DMS153 treated with DMSO at 0.1 percent for 48 hours (cell line): ENCODE data around the gene RHOC.

Experiments used
- DNase-seq: peaks from one replicate; lab custom pipeline; 2025; ENCODE audit not compliant: unreplicated experiment; lab: John Stamatoyannopoulos, UW

Gene RHOC

DNA sequence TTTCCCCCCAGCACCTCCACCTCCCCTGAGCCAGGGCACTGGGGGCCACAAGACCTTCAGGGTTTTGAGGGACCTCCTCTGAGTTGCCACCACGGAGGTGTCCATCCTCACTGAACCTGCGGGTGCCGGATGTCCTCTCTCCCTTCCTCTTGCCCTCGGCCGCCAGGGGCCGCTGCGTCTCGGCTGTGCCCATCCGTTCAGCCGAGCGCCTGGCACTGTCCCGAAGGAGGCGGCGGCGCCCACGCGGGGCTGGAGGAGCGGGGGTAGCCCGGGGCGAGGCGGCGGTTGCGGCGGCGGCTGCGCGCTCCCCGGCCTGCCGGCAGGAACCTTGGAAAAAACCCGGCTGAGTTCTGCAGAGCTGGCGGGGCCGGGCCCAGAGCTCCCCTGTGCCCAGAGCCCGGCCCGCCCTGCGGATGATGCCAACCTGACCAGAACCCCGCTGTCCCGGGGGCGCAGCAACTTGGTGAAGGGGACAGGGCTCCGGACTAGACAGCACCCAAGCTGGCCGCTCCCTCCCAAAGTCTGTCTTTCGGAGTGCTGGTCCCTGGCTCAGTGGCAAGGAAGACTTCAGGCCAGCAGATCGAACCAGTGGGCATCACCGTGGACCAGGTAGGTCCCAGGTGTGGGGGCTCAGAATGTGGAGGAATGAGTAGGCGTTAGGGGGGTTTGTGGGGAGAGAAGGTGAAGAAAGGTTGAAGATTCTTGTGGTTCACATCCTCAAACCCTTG lies 11.9 kb upstream of the RHOC start:
- DNase-seq = no peak

DNA sequence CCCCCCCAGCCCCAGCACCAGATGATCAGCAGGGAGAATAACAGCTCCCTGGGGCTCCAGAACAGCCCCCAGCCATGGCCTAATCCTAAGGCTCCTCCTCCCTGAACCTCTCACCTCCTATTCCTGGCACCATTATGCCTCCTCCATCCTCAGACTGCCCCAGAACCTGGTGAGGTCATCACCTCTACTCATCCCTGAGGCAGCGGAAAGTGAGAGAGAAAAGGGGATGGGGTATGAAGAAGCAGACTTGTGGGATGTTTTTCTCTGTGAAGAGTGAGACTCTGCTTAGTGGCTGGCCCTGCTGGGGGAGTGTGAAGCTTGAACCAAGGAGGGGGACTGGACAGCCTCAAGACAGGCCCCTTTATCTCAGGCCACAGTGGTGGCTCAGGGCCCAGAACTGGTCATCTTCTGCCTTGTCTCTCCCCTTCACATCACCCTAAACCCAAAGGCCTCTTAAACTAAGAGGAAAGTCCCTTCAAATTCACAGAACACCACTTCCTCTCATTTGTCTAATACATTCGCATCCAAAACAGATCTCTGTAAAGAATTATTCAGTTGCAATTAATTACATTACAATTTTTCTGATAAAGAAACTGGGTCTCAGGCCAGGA lies 10.4 kb upstream of the RHOC start:
- no peak for DNase-seq

DNA sequence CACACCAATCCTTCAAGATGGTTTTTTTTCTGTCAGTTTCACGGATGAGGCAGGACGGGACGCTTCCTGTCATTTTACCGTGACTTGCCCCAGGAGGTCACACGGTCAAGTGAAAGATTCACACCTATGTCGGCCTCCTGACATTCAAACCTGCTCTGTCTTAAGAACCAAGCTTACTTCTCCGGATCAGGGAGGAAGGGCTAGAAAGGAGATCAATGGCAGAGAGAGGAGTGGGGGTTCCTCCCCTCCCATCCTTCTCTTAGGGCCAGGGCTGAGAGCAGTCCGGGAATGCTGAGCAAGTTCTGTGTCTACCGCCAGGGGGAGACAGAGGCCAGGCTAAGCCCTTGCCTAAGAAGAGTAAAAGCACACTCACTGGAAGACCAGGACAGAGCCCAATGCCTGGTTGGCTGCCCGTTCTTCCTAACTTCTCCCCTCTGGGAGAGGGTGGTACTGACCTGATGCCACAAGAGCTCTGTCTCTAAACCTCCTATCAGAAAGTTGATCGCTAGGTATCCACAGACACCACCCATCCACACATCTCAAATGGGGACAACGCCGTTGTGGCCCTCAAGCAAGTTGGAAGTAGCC lies 9.3 kb upstream of the RHOC start:
- DNase-seq = peak; percentile 80

DNA sequence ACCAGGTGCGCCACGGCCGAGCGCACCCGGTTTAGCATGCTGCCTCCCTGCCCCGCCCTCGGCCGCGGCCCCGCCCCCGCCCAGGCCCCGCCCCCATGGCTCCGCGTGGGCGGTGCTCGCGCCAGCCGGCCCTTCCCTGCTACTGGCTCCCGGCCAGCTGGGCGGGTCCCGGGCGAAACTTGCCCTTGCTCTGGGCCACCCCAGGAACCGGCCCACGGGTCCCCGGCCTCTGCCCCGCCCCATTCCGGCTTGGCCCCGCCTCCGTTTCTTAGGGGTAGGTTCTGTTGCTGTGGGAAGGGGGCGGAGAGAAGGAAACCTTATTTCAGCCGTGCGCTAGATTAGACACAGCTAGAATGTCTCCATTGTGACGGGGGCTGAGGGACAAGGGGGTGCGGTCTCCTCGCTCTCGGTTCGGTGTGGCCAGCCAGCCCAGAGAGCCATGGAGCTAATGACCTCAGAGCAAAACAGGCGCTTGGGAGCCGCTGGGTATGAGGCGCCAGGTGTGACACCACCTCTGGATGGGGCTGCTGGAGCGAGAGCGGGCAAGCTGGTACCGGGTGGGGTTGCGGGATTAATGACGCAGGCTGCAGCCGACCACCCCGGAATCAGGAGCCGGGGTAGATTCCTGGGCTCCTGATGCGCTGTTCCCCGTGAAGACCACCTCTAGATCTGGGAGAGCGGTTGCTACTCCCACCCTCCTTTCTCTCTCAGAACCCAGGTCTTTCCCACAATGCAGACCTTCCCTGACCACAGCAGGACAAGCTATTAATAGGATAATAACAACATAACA lies 8.5 kb upstream of the RHOC start, which contains the start of gene PPM1J:
PPM1J (minus strand) TSS at position 69 of the 790 bp plus-strand sequence; CDS start at position 38, 31 bp downstream.
- peak; percentile 72 for DNase-seq

DNA sequence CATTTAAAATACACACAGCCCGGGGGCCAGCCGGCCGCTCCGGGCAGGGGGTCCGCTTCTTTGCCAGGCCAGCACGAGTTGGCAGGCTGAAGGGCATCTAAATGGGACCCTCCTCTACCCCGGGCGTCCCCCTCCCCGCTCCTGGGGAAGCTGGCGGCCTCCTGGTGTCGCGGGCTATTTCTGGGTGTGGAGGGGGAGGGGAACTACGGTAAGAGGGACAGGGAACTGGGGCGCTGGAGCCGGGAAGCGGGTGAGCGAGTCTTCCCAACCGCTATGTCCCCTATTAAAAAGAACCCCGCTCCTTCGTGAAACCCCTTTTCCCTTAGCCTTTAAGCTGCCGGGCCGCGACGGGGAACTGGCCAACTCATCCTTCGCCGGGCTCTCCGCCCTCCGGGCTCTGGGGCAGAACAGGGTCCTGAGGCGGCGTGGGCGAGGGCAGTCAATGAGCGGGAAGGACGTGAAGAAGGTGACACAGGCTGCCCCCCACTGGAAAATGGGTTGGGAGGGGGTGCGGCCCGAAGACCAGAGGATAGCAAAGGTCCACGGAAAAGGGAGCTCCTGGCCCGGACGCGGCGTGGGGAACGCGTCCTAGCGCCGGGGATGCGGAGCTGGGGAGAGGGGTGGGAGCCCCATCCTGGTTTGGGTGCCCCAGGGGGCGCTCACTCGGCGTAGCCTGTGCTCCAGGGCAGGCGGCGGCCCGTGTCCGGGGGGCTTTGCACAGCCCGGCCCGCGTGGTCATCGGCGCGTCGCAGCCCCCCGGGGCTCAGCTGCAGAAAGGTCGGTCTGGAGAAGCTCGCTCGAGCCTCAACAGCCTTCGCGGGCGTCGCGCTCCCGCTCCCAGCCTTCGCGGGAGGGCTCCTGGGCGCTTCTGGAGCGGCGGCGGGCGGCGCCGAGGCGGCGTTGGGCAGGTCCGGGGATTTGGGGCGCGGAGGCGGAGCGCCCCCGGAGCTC lies 7.7 kb upstream of the RHOC start:
- no peak for DNase-seq

DNA sequence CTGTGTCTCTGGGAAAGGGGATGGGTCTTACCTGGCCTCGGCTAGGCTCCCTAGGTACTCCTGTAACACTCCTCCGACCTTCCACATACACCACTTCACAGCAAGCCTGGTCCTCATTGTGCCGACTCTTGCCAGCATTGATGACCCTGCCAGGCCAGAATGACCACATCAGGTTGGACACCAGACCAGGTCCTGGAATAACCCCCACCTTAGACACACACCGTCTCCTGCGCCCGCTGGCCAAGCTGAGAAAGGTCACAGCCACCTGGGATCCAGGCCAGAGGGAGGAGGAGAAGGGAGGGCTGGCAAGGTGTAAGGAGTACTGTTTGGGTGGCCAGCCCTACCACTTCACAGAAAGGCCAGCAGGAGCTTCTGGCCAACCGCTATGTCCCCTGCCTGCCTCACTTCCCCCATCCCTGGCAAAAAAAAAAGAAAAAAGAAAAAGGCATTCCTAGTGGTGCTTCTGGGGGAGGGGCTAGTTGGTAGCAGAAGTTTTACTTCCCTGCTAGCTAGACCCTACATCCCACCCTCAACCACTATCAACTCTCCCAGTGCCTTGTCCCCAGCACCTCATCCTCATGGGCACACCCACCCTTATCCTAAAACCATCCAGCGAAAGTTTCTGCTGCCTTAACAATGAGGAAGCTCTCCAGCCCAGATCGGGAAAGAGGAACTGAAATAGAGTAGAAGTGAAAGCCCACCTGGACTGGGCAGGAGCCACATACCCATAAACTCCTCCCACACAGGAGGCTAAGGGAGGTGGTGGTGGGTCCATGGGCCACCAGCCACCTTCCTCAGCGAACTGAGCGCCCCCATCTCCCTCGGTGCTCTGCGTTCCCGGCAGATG lies 6.8 kb upstream of the RHOC start:
- no peak for DNase-seq

DNA sequence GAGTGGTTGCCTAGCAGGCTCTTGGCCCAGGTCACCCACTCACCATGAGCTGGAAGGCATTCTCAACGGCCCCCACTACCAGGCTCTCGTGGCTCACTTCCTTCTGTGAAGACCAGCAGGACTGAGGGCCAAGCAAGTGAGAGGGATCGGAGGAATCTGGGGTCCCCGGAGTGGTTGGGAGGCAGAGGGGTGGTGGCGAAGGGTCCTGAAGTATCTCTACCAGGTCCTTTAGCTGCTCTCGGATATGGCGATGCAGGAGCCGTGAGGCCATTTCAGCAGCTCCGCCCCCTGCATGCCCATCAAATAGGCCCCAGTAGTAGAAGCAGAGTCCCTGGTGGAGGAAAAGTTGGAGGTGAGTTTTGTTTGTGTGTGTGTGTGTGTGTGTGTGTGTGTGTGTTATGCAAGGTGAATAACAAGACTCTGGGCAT lies 5.8 kb upstream of the RHOC start:
- no peak for DNase-seq

DNA sequence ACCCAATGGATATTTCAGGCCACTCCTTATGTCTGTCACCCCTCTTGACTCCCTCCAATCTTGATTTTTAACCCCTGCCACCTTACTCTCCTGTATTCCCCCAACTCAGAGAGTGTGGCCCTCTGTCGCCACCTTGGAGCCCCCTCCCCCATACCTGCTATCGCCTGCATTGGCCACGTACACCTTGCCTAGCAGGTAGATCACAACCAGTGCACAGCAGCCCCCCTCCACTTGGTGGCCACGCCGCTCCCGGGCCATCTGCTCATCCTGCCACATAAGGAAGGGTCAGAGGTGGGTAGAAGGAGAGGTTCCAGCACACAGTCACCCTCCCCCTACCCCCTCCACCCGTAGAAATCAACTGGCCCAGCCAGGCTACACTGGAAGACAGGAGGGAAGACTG lies 5.3 kb upstream of the RHOC start:
- no peak for DNase-seq

DNA sequence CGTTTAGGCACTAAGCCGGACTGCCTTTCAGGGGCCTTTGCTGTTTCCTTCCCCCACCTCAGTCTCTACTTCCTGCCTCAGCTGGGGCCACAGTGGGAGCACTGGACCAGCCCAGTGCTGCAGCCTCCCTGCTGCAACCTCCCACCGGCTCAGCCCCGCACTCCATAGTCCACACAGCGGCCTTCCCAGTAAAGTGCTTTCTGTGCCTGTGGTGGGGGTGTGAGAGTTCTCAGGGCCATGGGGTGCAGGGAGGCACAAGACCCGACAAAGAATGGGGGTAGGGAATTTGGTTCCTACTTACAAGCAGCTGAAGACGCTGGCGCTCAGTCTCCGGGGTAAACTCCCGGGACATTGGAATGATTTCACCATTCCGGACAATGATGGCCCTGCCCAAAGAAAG lies 4.7 kb upstream of the RHOC start:
- no peak for DNase-seq

DNA sequence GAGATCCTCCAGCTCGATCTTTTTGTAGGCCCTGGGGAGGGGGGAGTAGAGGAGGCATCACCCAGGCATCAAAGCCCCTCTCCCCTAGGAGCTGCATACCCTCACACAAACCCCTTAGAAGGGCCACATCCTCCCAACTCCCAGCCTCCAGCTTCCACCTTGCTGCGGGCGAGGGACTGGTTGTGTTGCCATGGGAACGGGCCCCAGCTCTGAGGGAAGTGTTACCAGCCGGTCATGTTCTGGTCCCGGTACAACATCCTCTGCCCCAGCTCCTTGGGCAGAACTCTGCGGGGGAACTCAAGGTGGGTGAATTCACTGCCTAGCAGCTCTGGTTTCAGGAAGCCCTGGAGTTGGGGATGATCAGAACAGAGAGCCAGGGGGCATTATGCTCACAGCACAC lies 4.1 kb upstream of the RHOC start:
- DNase-seq = no peak

DNA sequence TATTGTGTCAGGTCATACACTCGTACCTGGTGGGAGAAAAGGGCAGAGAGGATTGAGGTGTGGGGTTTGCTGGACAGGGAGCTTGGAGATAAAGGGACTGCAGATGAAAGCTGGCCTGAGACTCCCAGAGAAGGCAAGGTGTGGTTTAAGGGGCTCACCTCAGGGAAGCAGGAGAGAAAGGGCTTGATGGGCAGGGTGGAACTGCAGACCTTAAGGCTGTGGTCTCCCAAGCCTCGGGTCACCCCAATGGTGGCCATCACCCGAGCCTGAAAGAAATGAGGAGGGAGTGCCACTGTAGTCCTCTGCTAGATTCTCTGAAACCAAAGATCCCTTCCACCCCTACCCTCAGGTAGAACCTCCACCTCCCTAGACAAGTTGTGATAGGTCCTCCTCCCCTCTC lies 3.7 kb upstream of the RHOC start:
- no peak for DNase-seq

DNA sequence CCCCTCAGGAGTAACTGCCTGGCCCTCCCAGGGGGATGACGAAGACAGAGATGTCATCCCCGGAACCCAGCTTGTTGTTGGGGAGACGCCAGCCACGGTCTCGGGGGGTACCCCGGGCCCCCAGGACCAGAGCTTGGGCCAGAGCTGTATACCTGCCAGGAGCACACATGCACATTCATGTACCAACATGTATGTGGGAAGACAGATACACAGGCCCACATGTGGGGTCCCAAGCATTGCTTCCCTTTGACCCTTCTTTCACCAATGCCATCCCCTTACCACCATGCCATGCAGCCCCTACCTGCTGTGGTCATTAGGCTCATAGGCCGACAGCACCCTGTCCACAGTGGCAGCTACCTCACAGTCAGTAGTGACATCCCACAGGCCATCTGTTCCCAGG lies 3.2 kb upstream of the RHOC start:
- DNase-seq = no peak

DNA sequence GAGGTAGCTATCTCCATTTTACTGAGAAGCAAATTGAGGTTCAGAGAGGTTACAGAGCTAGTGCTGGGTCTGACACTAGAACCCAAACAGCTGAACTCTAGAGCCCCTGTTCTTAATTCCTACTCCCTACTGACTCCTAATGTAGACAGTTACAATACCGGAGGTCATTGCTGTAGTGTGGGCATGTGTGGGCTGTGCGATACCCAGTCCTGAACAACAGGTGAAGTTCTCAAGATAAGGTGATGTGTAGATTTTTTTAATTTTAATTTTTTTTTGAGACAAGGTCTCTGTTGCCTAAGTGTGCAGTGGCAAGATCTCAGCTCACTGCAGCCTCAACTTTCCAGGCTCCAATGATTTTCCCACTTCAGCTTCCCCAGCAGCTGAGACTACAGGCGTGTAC lies 1.6 kb upstream of the RHOC start:
- no peak for DNase-seq

DNA sequence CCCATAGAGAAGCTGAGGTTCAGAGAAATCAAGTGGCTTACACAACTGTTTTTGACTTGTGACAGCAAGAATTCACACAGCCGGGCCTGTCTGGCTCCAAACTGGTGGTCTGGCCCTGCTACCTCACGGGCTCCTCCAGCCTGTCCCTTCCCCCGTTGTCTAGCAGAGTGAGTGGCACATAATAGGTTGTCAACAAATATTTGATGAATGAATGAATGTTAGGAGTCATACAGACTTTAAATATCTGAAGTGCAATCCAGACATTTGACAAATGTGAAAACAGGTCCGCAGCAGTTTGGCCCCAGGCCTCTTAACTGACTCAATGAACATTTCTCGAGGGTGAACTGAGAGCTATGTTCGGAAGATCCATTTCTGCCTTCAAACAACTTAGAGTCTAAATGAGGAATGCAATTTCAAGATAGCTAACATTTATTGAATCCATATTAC lies 1.1 kb upstream of the RHOC start:
- DNase-seq = no peak

DNA sequence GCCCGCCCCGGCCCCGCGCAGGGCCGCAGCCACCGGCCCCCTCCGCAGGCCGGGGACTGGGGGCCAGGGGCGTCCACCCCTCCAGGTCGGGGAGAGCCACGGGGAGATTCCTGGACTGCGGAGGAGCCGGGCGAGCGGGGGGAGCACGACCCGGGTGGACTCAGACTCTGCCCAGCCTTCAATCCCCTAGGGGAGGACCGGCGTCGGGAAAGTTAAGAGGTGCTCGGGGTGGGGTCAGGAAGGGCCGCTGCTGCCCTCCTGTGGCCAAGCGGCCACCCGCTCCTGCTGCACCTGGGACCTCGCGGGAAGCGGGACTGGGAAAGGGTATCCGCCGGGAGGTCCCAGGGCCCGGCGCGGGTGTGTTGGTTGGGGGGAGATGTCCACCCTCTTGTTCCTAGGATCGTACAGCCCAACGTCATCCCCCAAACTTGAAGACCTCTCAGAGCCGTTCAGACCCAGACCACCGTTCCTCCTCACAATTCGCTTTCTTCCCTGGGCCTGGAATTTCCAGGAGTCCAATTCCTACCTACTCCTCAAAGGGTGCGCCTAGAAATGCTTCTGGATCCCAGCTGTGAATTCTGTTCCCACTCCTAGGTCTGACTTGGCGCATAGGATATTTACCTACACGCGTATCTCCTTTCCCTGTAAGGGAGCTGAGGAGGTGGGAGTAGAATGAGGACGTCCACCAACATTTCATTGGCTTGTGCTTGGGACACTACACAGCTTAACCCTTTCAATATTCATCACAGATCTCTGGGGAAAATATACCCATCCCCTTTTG lies 484 bp upstream of the RHOC start:
- peak; percentile 73 for DNase-seq

DNA sequence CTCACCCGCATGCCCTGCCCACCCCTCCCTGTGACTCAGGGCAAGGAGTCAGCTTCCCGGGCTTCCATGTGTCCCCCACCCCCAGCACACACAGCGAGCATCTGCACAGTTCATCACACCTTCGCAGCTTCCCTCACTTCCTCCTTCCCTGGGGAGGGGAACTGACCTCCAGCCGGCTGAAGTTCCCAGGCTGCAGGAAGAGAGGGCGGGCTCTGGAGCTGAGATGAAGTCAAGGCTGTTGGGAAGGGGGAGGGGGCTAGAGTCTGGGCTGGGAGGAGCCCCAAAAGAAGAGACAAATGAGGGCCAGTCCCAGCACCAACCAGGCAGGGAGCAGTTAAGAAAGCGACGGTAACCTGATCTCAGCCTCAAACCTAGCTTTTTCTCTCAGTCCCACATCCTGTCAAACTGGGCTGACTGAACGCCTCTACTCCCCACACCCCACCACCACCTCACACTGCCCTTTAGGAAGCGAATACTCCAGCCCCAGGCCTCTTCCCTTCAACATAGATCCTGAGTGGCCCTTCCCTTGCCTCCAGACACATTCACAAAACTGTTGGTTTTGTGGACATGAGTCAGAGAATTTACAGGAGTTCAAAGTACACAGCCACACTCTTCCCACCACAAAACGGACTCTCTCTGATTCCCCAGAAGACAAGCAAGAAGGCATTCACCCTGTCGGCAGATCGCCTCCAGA lies 1.8 kb downstream of the RHOC start:
- peak; percentile 90 for DNase-seq

DNA sequence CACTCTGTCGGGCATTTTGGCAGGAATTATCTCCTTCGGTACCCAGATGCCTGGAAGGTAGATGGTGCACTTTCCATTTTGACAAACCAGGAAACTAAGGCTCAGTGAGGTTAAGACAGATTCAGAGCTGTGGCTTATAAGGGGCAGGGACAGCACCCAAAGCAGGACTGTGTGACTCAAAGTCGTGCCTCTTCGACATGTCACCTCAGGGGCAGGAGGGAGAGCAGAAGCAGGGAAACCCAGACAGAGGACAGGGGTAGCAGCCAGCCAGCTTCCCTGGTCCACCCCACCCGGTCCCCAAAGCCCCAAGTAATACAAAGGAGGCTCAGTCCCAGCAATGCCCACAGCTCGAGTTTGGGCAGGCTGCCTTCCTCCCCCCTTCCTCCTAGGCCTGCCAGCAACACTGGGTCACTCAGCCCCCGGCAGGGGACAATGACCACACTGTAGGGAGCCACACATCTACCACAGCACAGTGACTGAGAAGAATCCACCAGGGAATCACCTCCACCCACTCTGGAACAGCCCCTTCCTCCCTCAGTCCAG lies 2.5 kb downstream of the RHOC start:
- no peak for DNase-seq

DNA sequence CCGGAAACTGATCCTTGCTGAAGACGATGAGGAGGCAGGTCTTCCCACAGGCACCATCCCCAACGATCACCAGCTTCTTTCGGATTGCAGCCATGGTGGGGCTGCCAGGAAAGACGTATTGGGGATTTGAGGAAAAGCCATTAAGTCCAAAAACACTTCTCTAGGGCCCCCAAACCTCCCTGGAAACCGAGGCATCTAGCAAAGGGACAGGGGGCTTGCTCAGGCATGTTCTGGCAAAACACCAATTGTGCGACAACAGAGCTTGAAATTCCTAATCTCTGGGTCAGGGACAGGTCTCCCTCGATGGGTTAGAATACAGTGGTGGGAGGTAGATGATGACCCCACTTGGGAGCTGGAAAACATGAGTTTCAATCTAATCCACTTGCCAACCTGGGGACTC lies 3.2 kb downstream of the RHOC start:
- no peak for DNase-seq
